Activated CD8-positive, alpha-beta memory T cell treated with anti-CD3 and anti-CD28 coated beads, Interleukin-2, amount 10 ng/mL, durations not matched to agents 7 days and 5 days (primary cell): Measurements from ENCODE around the gene EID3. TPM values are rescaled to one million over a fixed set of nuclear protein-coding genes. Genes with fewer than 3 reads are reported as not detected.
"Not testable (repeated sequence)": the region's sequence is repeated elsewhere in the genome, so short reads cannot be mapped to it uniquely, and the experiment has no call there.

ENCODE experiments used
- ATAC-seq: fragments of 150-1000 bp; cut with Tn5 transposase; one replicate; pipeline ENCODE4 v1.10.0; 2021; ENCODE audit warnings: moderate library complexity
- CTCF ChIA-PET: fragments of 350-600 bp; sonication (Branson Sonifier 250); formaldehyde crosslinking; loops from one replicate; lab custom pipeline; 2021; ENCODE audit warnings: antibody characterized with exemption; lab: Charles Lee
- DNase-seq: peaks from one replicate; pipeline ENCODE4 v3.0.0-alpha.2; 2020
- H3K27ac Mint-ChIP-seq: one replicate; pipeline ENCODE4 v1.8.0; 2021; ENCODE audit warnings: mild to moderate bottlenecking, mixed read lengths
- H3K27me3 Mint-ChIP-seq: one replicate; pipeline ENCODE4 v1.8.0; 2021; ENCODE audit warnings: mixed read lengths
- H3K36me3 Mint-ChIP-seq: one replicate; pipeline ENCODE4 v1.8.0; 2021; ENCODE audit warnings: mild to moderate bottlenecking, mixed read lengths
- H3K4me1 Mint-ChIP-seq: one replicate; pipeline ENCODE4 v1.8.0; 2021; ENCODE audit warnings: mixed read lengths
- H3K4me3 Mint-ChIP-seq: one replicate; pipeline ENCODE4 v1.8.0; 2021; ENCODE audit warnings: mild to moderate bottlenecking, moderate library complexity, mixed read lengths
- H3K9me3 Mint-ChIP-seq: one replicate; pipeline ENCODE4 v1.8.0; 2022; ENCODE audit warnings: low read depth, mixed read lengths
- total RNA-seq, 2 experiments: library from RNA; stranded (reverse); gene quantifications; one replicate each; pipeline ENCODE4 v1.2.3, GENCODE V29; 2021

EID3 gene
- total RNA-seq = 1 to 10 TPM; 6.9 to 7.1 TPM

DNA sequence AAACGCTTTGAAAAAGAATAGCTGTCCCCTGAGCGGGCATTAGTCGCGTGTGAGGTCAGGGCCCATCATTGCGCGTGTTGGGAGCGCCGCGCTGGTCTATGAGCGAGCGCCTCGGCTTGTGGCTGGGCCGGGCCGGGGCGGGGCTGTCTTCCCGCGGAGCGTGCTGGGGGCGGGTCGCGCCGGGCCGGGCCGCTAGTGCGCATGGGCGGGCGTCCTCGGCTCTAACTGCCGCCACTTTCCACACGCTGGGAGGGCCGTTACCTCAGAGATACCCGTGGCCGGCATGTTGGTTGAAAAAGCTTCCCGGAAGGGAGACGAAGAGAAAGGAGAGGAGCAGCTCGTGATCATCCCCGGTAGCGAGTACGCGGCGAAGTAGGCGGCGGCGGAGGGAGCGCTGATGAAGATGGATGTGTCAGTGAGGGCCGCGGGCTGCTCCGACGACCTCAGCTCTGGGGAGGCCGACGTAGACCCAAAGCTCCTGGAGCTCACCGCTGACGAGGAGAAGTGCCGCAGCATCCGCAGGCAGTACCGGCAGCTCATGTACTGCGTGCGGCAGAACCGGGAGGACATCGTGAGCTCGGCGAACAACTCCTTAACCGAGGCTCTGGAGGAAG, at the start of gene EID3:
Gene EID3, plus strand, starts transcription at position 202 of the 614 bp plus-strand sequence. Its CDS starts 196 bp downstream, at position 398.
- CTCF ChIA-PET = interaction anchor here (1.0 to 5.1 kb wide), 4 partner anchors 11 to 88 kb away, joined by 3 to 40 read pairs (median 4); partner anchors contain the start of gene TXNRD1
- H3K9me3 Mint-ChIP-seq = no peaks in the 10 kb centered on the region
- H3K36me3 Mint-ChIP-seq = peaks cover 31% of the 10 kb centered on the region
- peak within 1 kb of the TSS; percentile 90 for H3K27ac Mint-ChIP-seq
- no peaks in the 10 kb centered on the region for H3K27me3 Mint-ChIP-seq
- peaks cover 65% of the 10 kb centered on the region for H3K4me1 Mint-ChIP-seq
- H3K4me3 Mint-ChIP-seq = peak within 1 kb of the TSS; percentile 78
- ATAC-seq (peak; percentile 97), DNase-seq (peak; percentile 93)

DNA sequence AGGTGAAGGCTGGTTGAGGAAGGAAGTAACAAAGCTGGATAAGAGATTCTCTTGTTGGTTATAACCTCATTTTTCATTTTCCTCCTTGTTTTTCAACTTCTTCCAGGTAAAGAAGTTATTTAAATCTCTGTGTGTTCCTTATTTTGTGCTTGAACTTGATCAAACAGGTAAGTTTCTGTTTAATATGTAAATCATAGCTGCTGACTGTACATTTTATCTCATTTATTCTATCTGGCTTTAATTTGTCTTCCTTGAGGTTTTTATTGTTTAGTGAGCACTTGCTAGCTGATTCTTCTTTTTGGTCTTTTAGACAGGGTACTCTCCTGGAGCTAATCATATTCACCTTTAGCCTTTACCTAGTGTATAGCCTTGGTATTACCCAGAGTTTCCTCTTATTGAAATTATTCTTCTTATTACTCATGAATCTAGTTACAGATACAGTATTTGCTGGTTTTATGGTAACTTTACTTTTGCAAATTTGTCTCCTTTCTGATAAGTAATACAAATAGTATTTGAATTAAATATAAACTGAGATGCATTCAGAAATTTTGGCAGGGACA, 45.5 kb upstream of the EID3 start:
- ATAC-seq (no peak), DNase-seq (no peak)
- Mint-ChIP-seq H3K4me3 (no peak overlapping the region), H3K27me3 (peaks cover 16% of the 10 kb centered on the region), H3K27ac (no peak overlapping the region), H3K36me3 (no peaks in the 10 kb centered on the region), H3K4me1 (no peaks in the 10 kb centered on the region), H3K9me3 (no peaks in the 10 kb centered on the region)
- CTCF ChIA-PET = no interaction called here

- H3K4me3 Mint-ChIP-seq = no peak overlapping the region
- CTCF ChIA-PET = no interaction called here
- no peak for ATAC-seq
- H3K9me3 Mint-ChIP-seq = no peaks in the 10 kb centered on the region
- no peaks in the 10 kb centered on the region for H3K36me3 Mint-ChIP-seq
- H3K27me3 Mint-ChIP-seq = peaks cover 16% of the 10 kb centered on the region
- H3K4me1 Mint-ChIP-seq = no peaks in the 10 kb centered on the region
- H3K27ac Mint-ChIP-seq = no peak overlapping the region
- no peak for DNase-seq
These were observed 45.0 kb upstream of the EID3 start for GRCh38 chr12:104258476-104259067.

DNA sequence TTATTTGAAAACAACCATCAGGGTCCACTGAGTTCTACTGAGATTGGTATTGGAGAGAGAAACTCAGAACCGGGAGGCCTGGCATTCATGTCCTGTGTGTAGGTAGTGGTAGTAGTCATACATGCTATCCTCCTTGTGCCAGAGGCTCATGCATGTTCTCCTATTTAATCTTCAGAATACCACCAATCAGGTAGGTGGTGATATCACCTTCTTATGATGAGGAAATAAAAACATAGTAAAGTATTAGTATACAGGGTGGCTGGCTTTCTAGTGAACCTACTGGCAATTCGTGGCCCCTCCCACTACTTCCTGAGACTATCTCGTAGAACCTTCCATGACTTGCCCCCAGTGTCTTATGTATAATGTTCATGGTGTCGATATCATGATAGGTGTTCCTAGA, 40.5 kb upstream of the EID3 start:
- Mint-ChIP-seq H3K27ac (no peak overlapping the region), H3K4me3 (no peak overlapping the region), H3K36me3 (no peaks in the 10 kb centered on the region), H3K9me3 (no peaks in the 10 kb centered on the region), H3K27me3 (peaks cover 7% of the 10 kb centered on the region), H3K4me1 (no peaks in the 10 kb centered on the region)
- DNase-seq = no peak
- CTCF ChIA-PET = no interaction called here
- ATAC-seq = no peak

DNA sequence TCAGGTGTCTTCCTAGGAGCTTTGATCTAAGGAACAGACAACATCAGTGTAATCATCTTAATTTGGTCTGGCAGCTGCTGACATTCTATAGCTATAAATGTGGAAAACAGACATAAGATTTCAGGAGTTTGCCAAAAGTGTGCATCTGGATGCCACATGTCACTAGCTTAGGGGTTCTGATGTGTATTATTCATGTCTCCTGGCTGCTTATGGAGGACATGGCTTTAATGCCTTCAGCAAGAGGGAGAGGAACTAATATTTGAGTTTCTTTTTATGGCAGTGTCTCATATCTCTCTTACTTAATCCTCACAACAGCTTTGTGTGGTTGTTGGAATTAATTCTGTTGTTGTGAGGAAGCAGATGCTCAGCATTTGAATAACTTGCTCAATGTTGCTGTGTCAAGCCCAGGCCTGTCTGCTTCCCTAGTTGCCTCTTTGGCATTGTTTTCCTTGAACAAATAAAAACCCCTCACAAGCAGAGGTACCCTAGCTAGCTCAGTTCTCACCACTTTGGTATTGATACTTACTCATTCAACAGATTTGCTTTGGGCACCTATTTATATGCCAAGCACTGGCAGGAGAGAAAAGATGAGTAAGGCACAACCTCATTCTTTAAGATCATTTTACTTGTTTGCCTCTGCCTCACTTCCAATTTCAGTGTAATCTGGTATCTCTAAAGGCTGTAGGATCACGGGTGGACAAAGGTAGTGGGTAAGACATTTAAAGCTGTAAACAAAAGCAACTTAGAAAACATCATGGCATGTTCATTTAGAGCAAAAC, 39.8 kb upstream of the EID3 start:
- ATAC-seq (no peak), DNase-seq (no peak)
- Mint-ChIP-seq H3K4me3 (no peak overlapping the region), H3K36me3 (no peaks in the 10 kb centered on the region), H3K27ac (no peak overlapping the region), H3K4me1 (no peaks in the 10 kb centered on the region), H3K27me3 (peaks cover 6% of the 10 kb centered on the region), H3K9me3 (no peaks in the 10 kb centered on the region)
- CTCF ChIA-PET = no interaction called here

GRCh38 chr12:104265436-104265835, 38.1 kb upstream of the EID3 start:
- H3K27ac Mint-ChIP-seq, H3K27me3 Mint-ChIP-seq, H3K4me1 Mint-ChIP-seq, DNase-seq, CTCF ChIA-PET, ATAC-seq, H3K4me3 Mint-ChIP-seq, H3K36me3 Mint-ChIP-seq, H3K9me3 Mint-ChIP-seq: not testable (repeated sequence)

- Mint-ChIP-seq H3K4me1 (peaks cover 9% of the 10 kb centered on the region), H3K36me3 (no peaks in the 10 kb centered on the region), H3K27ac (no peak overlapping the region), H3K27me3 (peaks cover 4% of the 10 kb centered on the region), H3K4me3 (no peak overlapping the region), H3K9me3 (no peaks in the 10 kb centered on the region)
- CTCF ChIA-PET = no interaction called here
- no peak for ATAC-seq
- no peak for DNase-seq
These were observed 30.6 kb upstream of the EID3 start for GRCh38 chr12:104272938-104273337.

- DNase-seq (no peak), ATAC-seq (no peak)
- Mint-ChIP-seq H3K4me3 (no peak overlapping the region), H3K4me1 (peaks cover 9% of the 10 kb centered on the region), H3K36me3 (no peaks in the 10 kb centered on the region), H3K9me3 (no peaks in the 10 kb centered on the region), H3K27me3 (peaks cover 4% of the 10 kb centered on the region), H3K27ac (no peak overlapping the region)
- CTCF ChIA-PET = interaction anchor here (2.8 kb wide), 1 partner anchor 13 kb away, joined by 11 read pairs; no protein-coding TSS in a partner anchor
These were observed 30.0 kb upstream of the EID3 start for GRCh38 chr12:104273503-104273902.

DNA sequence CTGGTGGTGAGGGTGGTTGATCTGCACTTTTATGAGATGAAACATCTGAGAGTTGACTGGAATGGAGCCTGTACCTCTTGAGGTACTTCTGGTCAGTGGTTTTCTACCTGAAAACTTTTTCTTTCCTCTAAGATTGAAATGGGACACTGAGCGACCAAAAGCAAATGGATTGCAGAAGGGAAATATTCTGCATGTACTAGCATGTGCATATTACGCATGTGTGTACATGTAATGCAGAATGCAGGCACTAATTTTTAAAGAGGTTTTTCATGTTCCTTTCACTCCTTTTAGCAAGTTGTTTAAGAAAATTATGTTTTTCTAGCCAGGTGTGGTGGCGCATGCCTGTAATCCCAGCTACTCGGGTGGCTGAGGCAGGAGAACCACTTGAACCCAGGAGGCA, 28.7 kb upstream of the EID3 start:
- CTCF ChIA-PET = interaction anchor here (2.8 kb wide), 1 partner anchor 12 kb away, joined by 11 read pairs; no protein-coding TSS in a partner anchor
- Mint-ChIP-seq H3K27me3 (peaks cover 4% of the 10 kb centered on the region), H3K27ac (no peak overlapping the region), H3K9me3 (no peaks in the 10 kb centered on the region), H3K4me1 (peaks cover 9% of the 10 kb centered on the region), H3K4me3 (no peak overlapping the region), H3K36me3 (no peaks in the 10 kb centered on the region)
- DNase-seq = no peak
- no peak for ATAC-seq

DNA sequence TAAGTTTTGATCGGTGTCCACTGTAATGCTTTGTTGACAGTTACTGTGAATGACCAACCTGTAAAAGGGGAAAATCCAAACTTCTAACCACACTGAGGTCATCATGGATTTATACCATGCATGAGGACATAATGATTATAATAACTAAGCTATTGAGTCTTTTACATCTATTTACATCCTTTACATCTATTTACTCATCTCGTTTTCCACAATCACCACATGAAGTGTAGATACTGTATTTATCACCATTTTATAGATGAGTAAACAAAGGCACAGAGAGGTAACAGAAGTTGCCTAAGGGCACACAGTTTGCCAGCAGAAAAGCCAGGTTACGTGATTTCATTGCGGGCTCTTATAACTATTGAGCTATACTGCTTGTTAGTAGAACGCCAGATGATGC, 27.9 kb upstream of the EID3 start:
- no peak for ATAC-seq
- CTCF ChIA-PET = interaction anchor here (1.1 to 2.8 kb wide), 3 partner anchors 11 to 60 kb away, joined by 3 to 11 read pairs (median 3); partner anchors contain the start of gene TXNRD1
- H3K4me3 Mint-ChIP-seq = no peak overlapping the region
- peaks cover 3% of the 10 kb centered on the region for H3K36me3 Mint-ChIP-seq
- DNase-seq = no peak
- peaks cover 11% of the 10 kb centered on the region for H3K27me3 Mint-ChIP-seq
- no peak overlapping the region for H3K27ac Mint-ChIP-seq
- H3K4me1 Mint-ChIP-seq = peaks cover 9% of the 10 kb centered on the region
- no peaks in the 10 kb centered on the region for H3K9me3 Mint-ChIP-seq

- Mint-ChIP-seq H3K4me3 (peak overlapping the region; percentile 51), H3K36me3 (peaks cover 3% of the 10 kb centered on the region), H3K9me3 (no peaks in the 10 kb centered on the region), H3K27ac (peak overlapping the region; percentile 45), H3K27me3 (peaks cover 8% of the 10 kb centered on the region), H3K4me1 (peaks cover 9% of the 10 kb centered on the region)
- peak; percentile 73 for ATAC-seq
- CTCF ChIA-PET = interaction anchor here (0.9 to 2.8 kb wide), 5 partner anchors 10 to 61 kb away, joined by 3 to 11 read pairs (median 3); partner anchors contain the start of gene TXNRD1
- DNase-seq = no peak
These were observed 27.0 kb upstream of the EID3 start for GRCh38 chr12:104276273-104277131.

- no peak overlapping the region for H3K27ac Mint-ChIP-seq
- H3K4me3 Mint-ChIP-seq = no peak overlapping the region
- no peaks in the 10 kb centered on the region for H3K9me3 Mint-ChIP-seq
- ATAC-seq (no peak), DNase-seq (no peak)
- H3K27me3 Mint-ChIP-seq = peaks cover 7% of the 10 kb centered on the region
- CTCF ChIA-PET = interaction anchor here (0.7 kb wide), 1 partner anchor 17 kb away, joined by 3 read pairs; no protein-coding TSS in a partner anchor
- peaks cover 9% of the 10 kb centered on the region for H3K4me1 Mint-ChIP-seq
- peaks cover 3% of the 10 kb centered on the region for H3K36me3 Mint-ChIP-seq
These were observed 24.4 kb upstream of the EID3 start for GRCh38 chr12:104279164-104279563.
